ENCODE results near the gene HLA-DRA.

DNA sequence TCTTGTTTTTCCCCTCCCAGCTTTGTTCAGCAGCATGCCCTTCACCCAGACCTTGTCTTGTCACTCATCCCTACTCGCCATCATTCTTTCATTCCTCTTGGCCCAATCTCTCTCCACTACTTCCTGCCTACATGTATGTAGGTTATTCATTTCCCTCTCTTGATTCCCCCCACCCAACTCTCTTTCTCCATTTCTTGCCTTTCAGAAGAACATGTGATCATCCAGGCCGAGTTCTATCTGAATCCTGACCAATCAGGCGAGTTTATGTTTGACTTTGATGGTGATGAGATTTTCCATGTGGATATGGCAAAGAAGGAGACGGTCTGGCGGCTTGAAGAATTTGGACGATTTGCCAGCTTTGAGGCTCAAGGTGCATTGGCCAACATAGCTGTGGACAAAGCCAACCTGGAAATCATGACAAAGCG, 2.6 kb downstream of the HLA-DRA start:
- TF ChIP-seq ZFX (IDR thresholded peaks at IDR 0.05), result no peak
- TF ChIP-seq, protein P1, sequence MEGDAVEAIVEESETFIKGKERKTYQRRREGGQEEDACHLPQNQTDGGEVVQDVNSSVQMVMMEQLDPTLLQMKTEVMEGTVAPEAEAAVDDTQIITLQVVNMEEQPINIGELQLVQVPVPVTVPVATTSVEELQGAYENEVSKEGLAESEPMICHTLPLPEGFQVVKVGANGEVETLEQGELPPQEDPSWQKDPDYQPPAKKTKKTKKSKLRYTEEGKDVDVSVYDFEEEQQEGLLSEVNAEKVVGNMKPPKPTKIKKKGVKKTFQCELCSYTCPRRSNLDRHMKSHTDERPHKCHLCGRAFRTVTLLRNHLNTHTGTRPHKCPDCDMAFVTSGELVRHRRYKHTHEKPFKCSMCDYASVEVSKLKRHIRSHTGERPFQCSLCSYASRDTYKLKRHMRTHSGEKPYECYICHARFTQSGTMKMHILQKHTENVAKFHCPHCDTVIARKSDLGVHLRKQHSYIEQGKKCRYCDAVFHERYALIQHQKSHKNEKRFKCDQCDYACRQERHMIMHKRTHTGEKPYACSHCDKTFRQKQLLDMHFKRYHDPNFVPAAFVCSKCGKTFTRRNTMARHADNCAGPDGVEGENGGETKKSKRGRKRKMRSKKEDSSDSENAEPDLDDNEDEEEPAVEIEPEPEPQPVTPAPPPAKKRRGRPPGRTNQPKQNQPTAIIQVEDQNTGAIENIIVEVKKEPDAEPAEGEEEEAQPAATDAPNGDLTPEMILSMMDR (conservative IDR thresholded peaks at IDR 0.05), result no peak

Data from C4-2B (cell line).